H9 (cell line): ENCODE results near the gene CDC40. TPM values are rescaled to one million over a fixed set of nuclear protein-coding genes. Genes with fewer than 3 reads are reported as not detected.

ENCODE experiments used
- DNase-seq: peaks from one replicate; pipeline ENCODE4 v3.0.0-alpha.2; 2017
- H2AFZ ChIP-seq: one replicate; pipeline ENCODE4 v1.6.1; 2013; ENCODE audit warnings: mild to moderate bottlenecking, low read length, control low read depth, moderate library complexity
- H2AK5ac ChIP-seq: 2 replicates; pipeline ENCODE4 v1.6.1; 2013; ENCODE audit warnings: low read length, control low read depth, mixed read lengths; ENCODE audit not compliant: insufficient read length
- H2BK120ac ChIP-seq: one replicate; pipeline ENCODE4 v1.6.1; 2013; ENCODE audit warnings: low read depth, mild to moderate bottlenecking, low read length, control low read depth, inconsistent platforms; ENCODE audit not compliant: poor library complexity, severe bottlenecking
- H2BK12ac ChIP-seq: 2 replicates; pipeline ENCODE4 v1.6.1; 2013; ENCODE audit warnings: low read length, control low read depth, mixed read lengths, low read depth; ENCODE audit not compliant: insufficient read length
- H2BK15ac ChIP-seq: 2 replicates; pipeline ENCODE4 v1.6.1; 2013; ENCODE audit warnings: low read depth, low read length, control low read depth
- H2BK20ac ChIP-seq: one replicate; pipeline ENCODE4 v1.6.1; 2013; ENCODE audit warnings: low read depth, mild to moderate bottlenecking, low read length, control low read depth, inconsistent platforms; ENCODE audit not compliant: poor library complexity, severe bottlenecking
- H2BK5ac ChIP-seq: 2 replicates; pipeline ENCODE4 v1.6.1; 2013; ENCODE audit warnings: low read length, control low read depth, mixed read lengths; ENCODE audit not compliant: insufficient read length
- H3K14ac ChIP-seq: 2 replicates; pipeline ENCODE4 v1.6.1; 2013; ENCODE audit warnings: low read length, control low read depth; ENCODE audit not compliant: insufficient read depth
- H3K18ac ChIP-seq: 2 replicates; pipeline ENCODE4 v1.6.1; 2013; ENCODE audit warnings: low read depth, mild to moderate bottlenecking, mixed read lengths, low read length, control low read depth; ENCODE audit not compliant: insufficient read length
- H3K23ac ChIP-seq: 2 replicates; pipeline ENCODE4 v1.6.1; 2013; ENCODE audit warnings: low read length, control low read depth, mixed read lengths, low read depth; ENCODE audit not compliant: insufficient read length
- H3K23me2 ChIP-seq: 2 replicates; pipeline ENCODE4 v1.6.1; 2013; ENCODE audit warnings: low read depth, mild to moderate bottlenecking, mixed read lengths, low read length, control low read depth; ENCODE audit not compliant: insufficient read length, poor library complexity, severe bottlenecking
- H3K27ac ChIP-seq: 2 replicates; pipeline ENCODE4 v1.5.1; 2013; ENCODE audit warnings: low read length, control low read depth, mixed read lengths, low read depth; ENCODE audit not compliant: insufficient read length
- H3K27me3 ChIP-seq: 2 replicates; pipeline ENCODE4 v1.6.1; 2013; ENCODE audit warnings: low read length, control low read depth, inconsistent platforms; ENCODE audit not compliant: insufficient read depth
- H3K4ac ChIP-seq: 2 replicates; pipeline ENCODE4 v1.6.1; 2013; ENCODE audit warnings: low read depth, mild to moderate bottlenecking, control low read depth, inconsistent platforms, low read length, moderate library complexity
- H3K4me1 ChIP-seq: 2 replicates; pipeline ENCODE4 v1.6.1; 2013; ENCODE audit warnings: low read length, control low read depth, inconsistent platforms; ENCODE audit not compliant: insufficient read depth
- H3K4me2 ChIP-seq: 2 replicates; pipeline ENCODE4 v1.6.1; 2013; ENCODE audit warnings: low read length, control low read depth, mixed read lengths; ENCODE audit not compliant: insufficient read length, insufficient read depth
- H3K56ac ChIP-seq: 2 replicates; pipeline ENCODE4 v1.6.1; 2013; ENCODE audit warnings: low read depth, mild to moderate bottlenecking, mixed read lengths, low read length, control low read depth; ENCODE audit not compliant: insufficient read length
- H3K79me1 ChIP-seq: 2 replicates; pipeline ENCODE4 v1.6.1; 2013; ENCODE audit warnings: low read depth, mild to moderate bottlenecking, moderate library complexity, low read length, control low read depth, inconsistent platforms; ENCODE audit not compliant: insufficient read depth, poor library complexity, severe bottlenecking
- H3K79me2 ChIP-seq: 2 replicates; pipeline ENCODE4 v1.6.1; 2013; ENCODE audit warnings: low read length, control low read depth, inconsistent platforms; ENCODE audit not compliant: insufficient read depth
- H3K9ac ChIP-seq: 2 replicates; pipeline ENCODE4 v1.6.1; 2013; ENCODE audit warnings: low read length, control low read depth, mixed read lengths; ENCODE audit not compliant: insufficient read length; ENCODE audit errors: extremely low read depth
- H3K9me3 ChIP-seq: one replicate; pipeline ENCODE4 v1.6.1; 2013; ENCODE audit warnings: low read depth, low read length, inconsistent platforms; ENCODE audit not compliant: control insufficient read depth
- H3T11ph ChIP-seq: one replicate; pipeline ENCODE4 v1.6.1; 2013; ENCODE audit warnings: mild to moderate bottlenecking, low read length, control low read depth, inconsistent platforms
- H4K20me1 ChIP-seq: one replicate; pipeline ENCODE4 v1.6.1; 2013; ENCODE audit not compliant: control insufficient read depth, insufficient read length, insufficient read depth
- H4K5ac ChIP-seq: 2 replicates; pipeline ENCODE4 v1.6.1; 2013; ENCODE audit warnings: low read depth, mild to moderate bottlenecking, mixed read lengths, low read length, control low read depth; ENCODE audit not compliant: insufficient read length
- H4K8ac ChIP-seq: replicated peaks from 2 replicates; pipeline ENCODE4 v1.6.1; 2013; ENCODE audit warnings: low read length, control low read depth, mixed read lengths, low read depth; ENCODE audit not compliant: insufficient read length
- H4K91ac ChIP-seq: 2 replicates; pipeline ENCODE4 v1.6.1; 2013; ENCODE audit warnings: low read depth, mild to moderate bottlenecking, moderate library complexity, mixed read lengths, low read length, control low read depth; ENCODE audit not compliant: insufficient read length
- H3K27ac Mint-ChIP-seq, 3 experiments: 2 replicates in 2 of 3; 3 replicates in 1 of 3; pipeline ENCODE4 v1.8.0; 2020 to 2021; ENCODE audit warnings: mixed read lengths in 3 of 3, mild to moderate bottlenecking in 1 of 3, moderate library complexity in 1 of 3
- H3K27me3 Mint-ChIP-seq: 2 replicates; pipeline ENCODE4 v1.8.0; 2021; ENCODE audit warnings: low read depth, mild to moderate bottlenecking, moderate library complexity, mixed read lengths
- H3K36me3 Mint-ChIP-seq, 3 experiments: 2 replicates in 2 of 3; 3 replicates in 1 of 3; pipeline ENCODE4 v1.8.0; 2020 to 2021; ENCODE audit warnings: low read depth in 3 of 3, mixed read lengths in 3 of 3; ENCODE audit not compliant: insufficient read depth in 1 of 3
- H3K4me1 Mint-ChIP-seq, 2 experiments: 2 replicates each; pipeline ENCODE4 v1.8.0; 2020; ENCODE audit warnings: mixed read lengths in 2 of 2
- H3K4me3 Mint-ChIP-seq, 2 experiments: 2 replicates in 1 of 2; 3 replicates in 1 of 2; pipeline ENCODE4 v1.8.0; 2020 to 2021; ENCODE audit warnings: mild to moderate bottlenecking in 2 of 2, mixed read lengths in 2 of 2, moderate library complexity in 1 of 2
- H3K9me3 Mint-ChIP-seq, 2 experiments: 2 replicates in 1 of 2; 3 replicates in 1 of 2; pipeline ENCODE4 v1.8.0; 2020; ENCODE audit warnings: mild to moderate bottlenecking in 2 of 2, mixed read lengths in 2 of 2, moderate library complexity in 1 of 2
- CTCF ChIP-seq: fragments of 200-600 bp; sonication (generic); conservative IDR thresholded peaks from 3 replicates; pipeline ENCODE4 v1.8.0; 2021; ENCODE audit warnings: antibody characterized with exemption, mild to moderate bottlenecking
- total RNA-seq: library from RNA; stranded (reverse); gene quantifications from 2 replicates; pipeline ENCODE4 v1.2.1, GENCODE V29; 2021

Gene CDC40
- total RNA-seq, 1 experiment from 2014 or later = 23.5 TPM

DNA sequence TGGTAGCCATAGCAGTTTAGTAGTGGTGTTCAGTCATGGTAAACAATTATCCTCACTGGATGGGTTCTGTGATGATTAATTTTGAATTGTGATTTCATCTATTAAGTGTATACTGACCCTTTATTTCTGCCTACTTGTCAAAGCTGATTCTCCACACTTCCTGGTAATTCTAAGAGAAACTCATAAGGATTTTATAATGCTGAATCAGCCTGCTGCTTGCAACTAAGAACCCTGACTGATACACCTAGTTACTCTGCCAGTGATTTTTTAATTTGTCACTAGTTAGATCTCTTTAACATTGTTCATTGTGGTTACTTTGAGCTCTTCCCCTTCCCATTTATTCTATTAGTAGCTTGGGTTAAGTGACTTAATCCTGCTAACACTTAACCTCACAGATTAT lies 8.6 kb downstream of the CDC40 start:
- no peaks in the 10 kb centered on the region for H3K27me3 Mint-ChIP-seq
- Histone ChIP-seq H2AFZ (no peak overlapping the region), H2BK12ac (no peak overlapping the region), H3K4ac (no peak overlapping the region), H3K79me1 (no peaks in the 10 kb centered on the region), H4K91ac (no peak overlapping the region), H3K23me2 (no peaks in the 10 kb centered on the region), H3K9ac (no peak overlapping the region), H4K8ac (no peak overlapping the region), H3K18ac (no peak overlapping the region), H3K14ac (no peak overlapping the region), H2BK20ac (no peak overlapping the region), H4K20me1 (no peaks in the 10 kb centered on the region), H2BK15ac (no peak overlapping the region), H3K23ac (no peak overlapping the region), H2AK5ac (no peak overlapping the region), H3K27me3 (no peaks in the 10 kb centered on the region), H3T11ph (no peak overlapping the region), H2BK5ac (no peak overlapping the region), H3K56ac (no peak overlapping the region), H2BK120ac (no peak overlapping the region), H3K4me1 (no peaks in the 10 kb centered on the region), H3K9me3 (no peaks in the 10 kb centered on the region), H4K5ac (no peak overlapping the region), H3K79me2 (peaks cover 6% of the 10 kb centered on the region; the same call in 1 of the 2 replicates), H3K4me2 (no peak overlapping the region), H3K27ac (no peak overlapping the region)
- no peaks in the 10 kb centered on the region for H3K9me3 Mint-ChIP-seq
- no peak for TF ChIP-seq CTCF
- peaks cover 2 to 9% (median 7%) of the 10 kb centered on the region in 3 experiments; a peak in 5 of 7 replicates for H3K36me3 Mint-ChIP-seq
- 0 out of 4 replicates have a peak, but pooled peaks cover 0 to 2% of the 10 kb centered on the region in 2 experiments for H3K4me1 Mint-ChIP-seq
- DNase-seq = no peak
- H3K4me3 Mint-ChIP-seq = no peak overlapping the region
- H3K27ac Mint-ChIP-seq = no peak overlapping the region; a peak in 1 of 7 replicates
